CD4-positive, alpha-beta T cell treated with Interleukin-6 at 100 ng/mL for 8 hours (primary cell): Measurements from ENCODE around the gene NR2C2AP.
"Not testable (repeated sequence)": the region's sequence is repeated elsewhere in the genome, so short reads cannot be mapped to it uniquely, and the experiment has no call there.

Experiments
- DNase-seq: peaks from one replicate; pipeline ENCODE4 v3.0.0-alpha.2; 2020; ENCODE audit warnings: mixed read lengths, low spot score

Gene NR2C2AP

GRCh38 chr19:19203012-19203856, at the start of gene NR2C2AP:
NR2C2AP (minus strand) TSS chr19:19203414; CDS start chr19:19203060, 354 bp downstream.
- peak; percentile 92 for DNase-seq

- DNase-seq = no peak
These were observed 47.1 kb upstream of the NR2C2AP start for GRCh38 chr19:19250196-19250801.

- no peak for DNase-seq
These were observed 37.3 kb upstream of the NR2C2AP start for GRCh38 chr19:19240476-19240875.

- no peak for DNase-seq
These were observed 36.5 kb upstream of the NR2C2AP start for GRCh38 chr19:19239675-19240074.

- no peak for DNase-seq
These were observed 35.1 kb upstream of the NR2C2AP start for GRCh38 chr19:19238126-19238894.

- no peak for DNase-seq
These were observed 33.0 kb upstream of the NR2C2AP start for GRCh38 chr19:19236173-19236572.

- DNase-seq = no peak
These were observed 31.1 kb upstream of the NR2C2AP start for GRCh38 chr19:19234220-19234816.

- no peak for DNase-seq
These were observed 29.1 kb upstream of the NR2C2AP start for GRCh38 chr19:19232261-19232721.

- no peak for DNase-seq
These were observed 27.8 kb upstream of the NR2C2AP start for GRCh38 chr19:19230999-19231398.

GRCh38 chr19:19229701-19230100, 26.5 kb upstream of the NR2C2AP start:
- DNase-seq = no peak

- no peak for DNase-seq
These were observed 24.0 kb upstream of the NR2C2AP start for GRCh38 chr19:19227217-19227616.

GRCh38 chr19:19226663-19227062, 23.4 kb upstream of the NR2C2AP start:
- no peak for DNase-seq

GRCh38 chr19:19226204-19226603, 23.0 kb upstream of the NR2C2AP start:
- no peak for DNase-seq

GRCh38 chr19:19224852-19225494, 21.8 kb upstream of the NR2C2AP start:
- DNase-seq = peak; percentile 74

- no peak for DNase-seq
These were observed 21.1 kb upstream of the NR2C2AP start for GRCh38 chr19:19224150-19224851.

- DNase-seq = no peak
These were observed 20.4 kb upstream of the NR2C2AP start for GRCh38 chr19:19223636-19224035.

- DNase-seq = no peak
These were observed 19.8 kb upstream of the NR2C2AP start for GRCh38 chr19:19223060-19223459.

- not testable (repeated sequence) for DNase-seq
These were observed 17.8 kb upstream of the NR2C2AP start for GRCh38 chr19:19221000-19221399.

- DNase-seq = no peak
These were observed 15.7 kb upstream of the NR2C2AP start for GRCh38 chr19:19218911-19219310.

GRCh38 chr19:19217099-19217498, 13.9 kb upstream of the NR2C2AP start:
- no peak for DNase-seq

GRCh38 chr19:19215792-19216191, 12.6 kb upstream of the NR2C2AP start:
- DNase-seq = no peak
